K562 (cell line): ENCODE data around the gene NECTIN2. TPM values are rescaled to one million over a fixed set of nuclear protein-coding genes. Genes with fewer than 3 reads are reported as not detected.

Source experiments
- ATAC-seq: fragments of 200-7000 bp; cut with Tn5 transposase; 3 replicates; pipeline ENCODE4 v1.9.1; 2020; ENCODE audit warnings: moderate library complexity
- BruUV-seq: library from RNA; stranded (reverse); fragments of 400-500 nt; replicated peaks from 2 replicates; lab custom pipeline; 2021; lab: Mats Ljungman, UMichigan
- CTCF ChIA-PET: fragments of 300-600 bp; formaldehyde crosslinking; extraction: SDS; loops from one replicate; lab custom pipeline; 2021; ENCODE audit warnings: low intra/inter-chr PET ratio; lab: Yijun Ruan, JAX
- POLR2A ChIA-PET: fragments of 300-600, 350-650 bp; sonication (Branson Sonifier 250); formaldehyde crosslinking; extraction: SDS; loops from one replicate; lab custom pipeline; 2021; ENCODE audit warnings: antibody characterized with exemption, inconsistent platforms; lab: Yijun Ruan, JAX
- DNase-seq, 4 experiments: peaks; one replicate each; pipeline versions ENCODE4 v3.0.0 to v3.0.0-alpha.2; 2011 to 2018; ENCODE audit warnings: low spot score in 3 of 4, mixed read lengths in 3 of 4; ENCODE audit errors: extremely low read depth in 1 of 4
- FAIRE-seq: peaks from 2 replicates; lab custom pipeline; 2011; peaks lifted over from hg19 to GRCh38; lab: Jason Lieb, UNC
- H2AFZ ChIP-seq: 2 replicates; pipeline ENCODE4 v1.6.0; 2011; ENCODE audit warnings: low read depth, low read length, control low read depth, inconsistent platforms
- H3K27ac ChIP-seq: fragments of 200-600 bp; 3 replicates; pipeline ENCODE4 v1.8.0; 2011; ENCODE audit warnings: low read depth, mild to moderate bottlenecking, control low read depth, inconsistent platforms, low read length, moderate library complexity, mixed read lengths; ENCODE audit errors: extremely low read depth
- H3K27me3 ChIP-seq, 2 experiments: fragments of 300-600 bp in 1 of 2; 2 replicates in 1 of 2; 3 replicates in 1 of 2; pipeline versions ENCODE4 v1.6.0 to v1.8.0; 2011; ENCODE audit warnings: inconsistent platforms in 2 of 2, low read length in 2 of 2, mild to moderate bottlenecking in 1 of 2, mixed read lengths in 1 of 2, moderate library complexity in 1 of 2; ENCODE audit not compliant: control insufficient read depth in 2 of 2, insufficient read depth in 2 of 2
- H3K36me3 ChIP-seq: fragments of 300-600 bp; 3 replicates; pipeline ENCODE4 v1.8.0; 2011; ENCODE audit warnings: mild to moderate bottlenecking, low read length, inconsistent platforms; ENCODE audit not compliant: control insufficient read depth, insufficient read depth
- H3K4me1 ChIP-seq, 2 experiments: fragments of 200-600 bp in 1 of 2; replicated peaks in 1 of 2; 2 replicates in 1 of 2; 3 replicates in 1 of 2; pipeline versions ENCODE4 v1.5.1 to v1.8.0; 2011; ENCODE audit warnings: inconsistent platforms in 2 of 2, low read length in 2 of 2, mild to moderate bottlenecking in 1 of 2, mixed read lengths in 1 of 2, moderate library complexity in 1 of 2; ENCODE audit not compliant: control insufficient read depth in 2 of 2, insufficient read depth in 2 of 2
- H3K4me2 ChIP-seq: 2 replicates; pipeline ENCODE4 v1.6.1; 2011; ENCODE audit warnings: low read length, control low read depth, inconsistent platforms, mixed read lengths; ENCODE audit not compliant: insufficient read depth
- H3K4me3 ChIP-seq: fragments of 200-600 bp; sonication (generic), shearing (Covaris generic); 2 replicates; pipeline ENCODE4 v1.5.1; 2016; ENCODE audit warnings: control low read depth, inconsistent platforms
- H3K79me2 ChIP-seq: fragments of 200-600 bp; 3 replicates; pipeline ENCODE4 v1.8.0; 2011; ENCODE audit warnings: low read length, inconsistent platforms; ENCODE audit not compliant: control insufficient read depth, insufficient read depth
- H3K9ac ChIP-seq, 2 experiments: 2 replicates each; pipeline versions ENCODE4 v1.6.0 to v1.6.1; 2011; ENCODE audit warnings: low read depth in 2 of 2, low read length in 2 of 2, control low read depth in 1 of 2, inconsistent platforms in 1 of 2, mild to moderate bottlenecking in 1 of 2, mixed read lengths in 1 of 2; ENCODE audit not compliant: insufficient read depth in 1 of 2
- H3K9me1 ChIP-seq: one replicate; pipeline ENCODE4 v1.6.0; 2011; ENCODE audit warnings: inconsistent platforms, mild to moderate bottlenecking, low read length, moderate library complexity; ENCODE audit not compliant: control insufficient read depth, insufficient read depth
- H3K9me3 ChIP-seq: replicated peaks from 2 replicates; pipeline ENCODE4 v1.5.1; 2011; ENCODE audit warnings: low read depth, low read length, inconsistent platforms; ENCODE audit not compliant: control insufficient read depth, insufficient read depth
- H4K20me1 ChIP-seq: replicated peaks from 2 replicates; pipeline ENCODE4 v1.6.1; 2011; ENCODE audit warnings: low read length, inconsistent platforms, mixed read lengths; ENCODE audit not compliant: control insufficient read depth, insufficient read depth
- POLR2G ChIP-seq: fragments of 200-400 bp; formaldehyde crosslinking; IDR thresholded peaks from 2 replicates; pipeline ENCODE4 v1.6.1; 2017; ENCODE audit warnings: low read depth, mild to moderate bottlenecking, antibody characterized with exemption, low read length, moderate library complexity
- PRDM10 ChIP-seq: fragments of 450-650 bp; IDR thresholded peaks from 2 replicates; pipeline ENCODE4 v1.6.1; 2018; ENCODE audit not compliant: partially characterized antibody
- RBFOX2 ChIP-seq: fragments of 200-400 bp; formaldehyde crosslinking; IDR thresholded peaks from 2 replicates; pipeline ENCODE4 v1.6.1; 2017; ENCODE audit warnings: low read depth, mild to moderate bottlenecking, low read length, moderate library complexity
- RUNX1 ChIP-seq: sonication (generic); IDR thresholded peaks from 2 replicates; pipeline ENCODE4 v1.6.1; 2016; ENCODE audit warnings: antibody characterized with exemption, low read depth
- USF2 ChIP-seq: sonication (generic); formaldehyde crosslinking; IDR thresholded peaks from 2 replicates; pipeline ENCODE4 v1.5.0; 2020; ENCODE audit warnings: missing genetic modification reagents
- WGBS: fragments of 100-300 bp; shearing (Covaris generic); methylation state at CpG from one replicate; pipeline ENCODE4 v1.1.6; 2016; ENCODE audit warnings: low coverage, mixed read lengths; ENCODE audit not compliant: insufficient coverage; ENCODE audit errors: missing lambda C conversion rate; 5-methylcytosine and 5-hydroxymethylcytosine counted together
- in situ Hi-C: fragments of 300-500 bp; cut with MboI; formaldehyde crosslinking; loops from 4 replicates; pipeline ENCODE4 v1.15.0; 2018; ENCODE audit warnings: inconsistent platforms, mixed read lengths
- intact Hi-C: fragments of 100-400 bp; cut with micrococcal nuclease; formaldehyde crosslinking; loops from 2 replicates; pipeline ENCODE4 v1.14.2; 2022
- polyA plus RNA-seq, 8 experiments: library from polyadenylated mRNA; depleted of rRNA in 4 of 8; stranded (reverse) in 5 of 8; unstranded in 3 of 8; fragments of >200 nt; fragmentation: Nextera tagmentation in 2 of 8; fragmentation: Illumina TruSeq in 1 of 8; extraction: Ambion mirVana in 2 of 8; extraction: Trizol in 1 of 8; gene quantifications; 2 replicates each; pipeline versions ENCODE4 v1.2.1 to v1.2.3, GENCODE V29; 2011 to 2014; ENCODE audit warnings: inconsistent platforms in 1 of 8, missing spikeins in 1 of 8
- total RNA-seq, 7 experiments: library from RNA; depleted of rRNA in 6 of 7; stranded (reverse); fragments of >200 nt in 6 of 7; fragmentation: Illumina TruSeq in 2 of 7; extraction: Trizol in 2 of 7; gene quantifications; 2 replicates each; pipeline versions ENCODE4 v1.2.1 to v1.2.3, GENCODE V29; 2011 to 2021; ENCODE audit warnings: low replicate concordance in 1 of 7

Gene NECTIN2
- total and polyA plus RNA-seq, 9 of the 15 experiments (the other 6 are each of a cell fraction or from before 2014, with no cell fraction given): 3.9 to 94.9 (median 34.9) TPM

GRCh38 chr19:44903216-44903601 is 57.1 kb downstream of the NECTIN2 start:
- Histone ChIP-seq H3K36me3 (peaks cover 68% of the 10 kb centered on the region; the same call in 2 of the 3 replicates), H3K4me1 (peaks cover 20 to 60% of the 10 kb centered on the region in 2 experiments; a peak in 4 of 5 replicates), H3K9me3 (no peaks in the 10 kb centered on the region), H2AFZ (no peak overlapping the region), H3K4me2 (no peak overlapping the region), H3K9me1 (no peaks in the 10 kb centered on the region), H3K27me3 (no peaks in the 10 kb centered on the region), H3K4me3 (no peak overlapping the region), H3K79me2 (peaks cover under 1% of the 10 kb centered on the region; the same call in 2 of the 3 replicates), H3K9ac (0 out of 4 replicates have a peak overlapping the region, but pooled peaks of 1 of the 2 experiments have one; percentile 1), H4K20me1 (0 out of 2 replicates have a peak, but pooled peaks cover 3% of the 10 kb centered on the region)
- BruUV-seq: TSS peak; percentile 68
- POLR2A ChIA-PET: interaction anchor here (1.1 to 1.7 kb wide), 3 partner anchors 8 to 13 kb away, joined by 3 to 4 read pairs (median 4); no protein-coding TSS in a partner anchor
- WGBS: 73% methylated on average over 8 of the region's 15 CpGs
- DNase-seq: no peak
- no peak for ATAC-seq
- intact Hi-C loops: loop anchor here (1.0 to 5.0 kb wide), 2 partner anchors 48 to 154 kb away; no protein-coding TSS in a partner anchor
- TF ChIP-seq RBFOX2 (peak; percentile 50), POLR2G (peak; percentile 60), PRDM10 (no peak), RUNX1 (no peak), USF2 (CRISPR knock-in tag) (no peak)
- TF ChIP-seq, all 486 proteins: peak for 2
- CTCF ChIA-PET: interaction anchor here (0.7 to 2.1 kb wide), 4 partner anchors 46 to 156 kb away, joined by 3 to 27 read pairs (median 5); partner anchors contain the start of gene CLPTM1
- no peak overlapping the region for H3K27ac ChIP-seq
- no peak for FAIRE-seq
- in situ Hi-C loops: no loop called here
